Endothelial cell of umbilical vein (primary cell): Measurements from ENCODE around the gene BCL2L13. TPM values are rescaled to one million over a fixed set of nuclear protein-coding genes. Genes with fewer than 3 reads are reported as not detected.

Experiments used
- BruUV-seq: library from RNA; stranded (reverse); fragments of 400-500 nt; replicated peaks from 2 replicates; lab custom pipeline; 2021; lab: Mats Ljungman, UMichigan
- CTCF ChIA-PET: fragments of 300-600, 350-600 bp; sonication (Branson Sonifier 250); formaldehyde crosslinking; loops from one replicate; lab custom pipeline; 2021; ENCODE audit warnings: antibody characterized with exemption, inconsistent platforms; lab: Charles Lee
- POLR2A ChIA-PET: fragments of 300-600, 350-600 bp; sonication (Branson Sonifier 250); formaldehyde crosslinking; loops from one replicate; lab custom pipeline; 2021; ENCODE audit warnings: antibody characterized with exemption, inconsistent platforms; lab: Charles Lee
- DNase-seq: peaks from one replicate; pipeline ENCODE4 v3.0.0-alpha.2; 2011; ENCODE audit warnings: low read depth, low spot score
- FAIRE-seq: peaks from 2 replicates; lab custom pipeline; 2011; peaks lifted over from hg19 to GRCh38; lab: Jason Lieb, UNC
- H2AFZ ChIP-seq: 2 replicates; pipeline ENCODE4 v1.6.0; 2012; ENCODE audit warnings: low read depth, low read length, control low read depth, inconsistent platforms
- H3K27ac ChIP-seq: 2 replicates; pipeline ENCODE4 v1.5.1; 2011; ENCODE audit warnings: low read depth, mild to moderate bottlenecking, control low read depth, low read length, moderate library complexity; ENCODE audit not compliant: insufficient read depth
- H3K27me3 ChIP-seq, 2 experiments: 2 replicates each; pipeline versions ENCODE4 v1.6.0 to v1.6.1; 2011; ENCODE audit warnings: low read length in 2 of 2, mixed read lengths in 1 of 2; ENCODE audit not compliant: control insufficient read depth in 2 of 2, insufficient read depth in 2 of 2
- H3K36me3 ChIP-seq, 2 experiments: 2 replicates in 1 of 2; 3 replicates in 1 of 2; pipeline ENCODE4 v1.5.1; 2011; ENCODE audit warnings: low read length in 2 of 2, mild to moderate bottlenecking in 1 of 2, moderate library complexity in 1 of 2; ENCODE audit not compliant: control insufficient read depth in 2 of 2, insufficient read depth in 2 of 2; ENCODE audit errors: extremely low read depth in 1 of 2
- H3K4me1 ChIP-seq: 3 replicates; pipeline ENCODE4 v1.5.1; 2011; ENCODE audit warnings: mild to moderate bottlenecking, low read length; ENCODE audit not compliant: control insufficient read depth, insufficient read depth; ENCODE audit errors: extremely low read depth
- H3K4me2 ChIP-seq: 2 replicates; pipeline ENCODE4 v1.6.1; 2011; ENCODE audit warnings: low read length, control low read depth, mixed read lengths; ENCODE audit not compliant: insufficient read depth
- H3K4me3 ChIP-seq, 3 experiments: fragments of 200-600 bp in 1 of 3; sonication (generic), shearing (Covaris generic) in 1 of 3; replicated peaks in 1 of 3; 2 replicates each; pipeline ENCODE4 v1.5.1; 2011 to 2016; ENCODE audit warnings: control low read depth in 3 of 3, low read length in 3 of 3, mild to moderate bottlenecking in 2 of 3, inconsistent platforms in 1 of 3, low read depth in 1 of 3, moderate library complexity in 1 of 3; ENCODE audit not compliant: insufficient read depth in 1 of 3
- H3K79me2 ChIP-seq: 2 replicates; pipeline ENCODE4 v1.6.0; 2012; ENCODE audit warnings: low read length, inconsistent platforms; ENCODE audit not compliant: control insufficient read depth, insufficient read depth
- H3K9ac ChIP-seq: replicated peaks from 2 replicates; pipeline ENCODE3; 2011; ENCODE audit warnings: low read length, control low read depth; ENCODE audit not compliant: insufficient read depth; ENCODE audit errors: extremely low read depth
- H3K9me1 ChIP-seq: replicated peaks from 3 replicates; pipeline ENCODE4 v1.6.0; 2011; ENCODE audit warnings: mild to moderate bottlenecking, low read length; ENCODE audit not compliant: control insufficient read depth, insufficient read depth; ENCODE audit errors: extremely low read depth
- H3K9me3 ChIP-seq: replicated peaks from 2 replicates; pipeline ENCODE4 v1.5.1; 2012; ENCODE audit warnings: low read length, inconsistent platforms; ENCODE audit not compliant: control insufficient read depth, insufficient read depth
- H4K20me1 ChIP-seq: replicated peaks from 2 replicates; pipeline ENCODE3; 2011; ENCODE audit warnings: mild to moderate bottlenecking, low read length; ENCODE audit not compliant: control insufficient read depth, insufficient read depth; ENCODE audit errors: extremely low read depth
- EZH2 ChIP-seq: IDR thresholded peaks from 2 replicates; pipeline ENCODE4 v1.6.1; 2012; ENCODE audit warnings: borderline replicate concordance, low read depth, mild to moderate bottlenecking, moderate library complexity, low read length, inconsistent platforms; ENCODE audit not compliant: severe bottlenecking
- FOS ChIP-seq: IDR thresholded peaks from 2 replicates; pipeline ENCODE4 v1.6.1; 2011; ENCODE audit warnings: mild to moderate bottlenecking, low read length, moderate library complexity, borderline replicate concordance; ENCODE audit not compliant: insufficient read depth
- GATA2 ChIP-seq: IDR thresholded peaks from 2 replicates; pipeline ENCODE4 v1.7.0; 2011; ENCODE audit warnings: low read depth, mild to moderate bottlenecking, moderate library complexity, mixed read lengths, low read length; ENCODE audit not compliant: insufficient read length, insufficient read depth
- JUN ChIP-seq: IDR thresholded peaks from 2 replicates; pipeline ENCODE4 v1.6.1; 2011; ENCODE audit warnings: borderline replicate concordance, low read depth; ENCODE audit not compliant: insufficient read length, insufficient read depth
- MAX ChIP-seq: IDR thresholded peaks from 2 replicates; pipeline ENCODE4 v1.6.1; 2011; ENCODE audit not compliant: insufficient read depth, insufficient read length
- MYC ChIP-seq: IDR thresholded peaks from one replicate; pipeline ENCODE4 v1.6.1; 2011; ENCODE audit warnings: mild to moderate bottlenecking, low read depth, low read length
- POLR2A ChIP-seq: IDR thresholded peaks from 2 replicates; pipeline ENCODE4 v1.6.1; 2012; ENCODE audit warnings: low read depth, mild to moderate bottlenecking, control low read depth, low read length
- POLR2AphosphoS5 ChIP-seq: IDR thresholded peaks from 2 replicates; pipeline ENCODE4 v1.6.1; 2012; ENCODE audit warnings: low read depth, mild to moderate bottlenecking, control low read depth, low read length, moderate library complexity; ENCODE audit not compliant: insufficient read depth
- dilution Hi-C: fragments of 300-500 bp; cut with MboI; formaldehyde crosslinking; loops from one replicate; pipeline ENCODE4 v1.15.0; 2019; ENCODE audit warnings: low sequenced_read_pairs; ENCODE audit not compliant: extremely low pct_ligation_motif_present
- intact Hi-C: fragments of 100-400 bp; cut with micrococcal nuclease; formaldehyde crosslinking; loops from one replicate; pipeline ENCODE4 v1.10.0; 2022
- polyA plus RNA-seq, 4 experiments: library from polyadenylated mRNA; depleted of rRNA in 3 of 4; stranded (reverse) in 3 of 4; unstranded in 1 of 4; fragments of >200 nt; gene quantifications; 2 replicates each; pipeline versions ENCODE4 v1.2.1 to v1.2.3, GENCODE V29; 2011 to 2012; ENCODE audit warnings: missing spikeins in 1 of 4
- total RNA-seq: library from RNA; stranded (reverse); gene quantifications from 2 replicates; pipeline ENCODE4 v1.2.3, GENCODE V29; 2021
- TF ChIP-seq, protein P1 (sequence below), 2 donors: IDR thresholded peaks; 1 replicate in 1 of 2; 2 replicates in 1 of 2; pipeline ENCODE4 v1.5.1; 2011; ENCODE audit warnings: low read length in 2 of 2, mild to moderate bottlenecking in 2 of 2, moderate library complexity in 2 of 2, control low read depth in 1 of 2, inconsistent platforms in 1 of 2, low read depth in 1 of 2; ENCODE audit not compliant: insufficient read depth in 1 of 2; ENCODE audit errors: extremely low read depth in 1 of 2

Gene BCL2L13
- total and polyA plus RNA-seq, 2 donors (not counting 3 experiments of a cell fraction or from before 2014, with no cell fraction given), result 28.1 to 36.2 TPM

- no peak for DNase-seq
- no peaks in the 10 kb centered on the region for H3K9me1 ChIP-seq
- H3K9me3 ChIP-seq, result no peaks in the 10 kb centered on the region
- ChIA-PET POLR2A (no interaction called here), CTCF (interaction anchor here (1.3 kb wide), 1 partner anchor 25 kb away, joined by 7 read pairs; no protein-coding TSS in a partner anchor)
- FAIRE-seq, result no peak
- no peaks in the 10 kb centered on the region for H4K20me1 ChIP-seq
- no peak overlapping the region for H2AFZ ChIP-seq
- H3K27ac ChIP-seq, result no peak overlapping the region
- H3K4me2 ChIP-seq, result no peak overlapping the region
- H3K4me3 ChIP-seq, result no peak overlapping the region
- peaks cover 48% of the 10 kb centered on the region for H3K79me2 ChIP-seq
- no peaks in the 10 kb centered on the region for H3K27me3 ChIP-seq
- no peak overlapping the region for H3K9ac ChIP-seq
- intact Hi-C loops, result no loop called here
- peaks cover under 1% of the 10 kb centered on the region for H3K4me1 ChIP-seq
- dilution Hi-C loops, result no loop called here
- no peaks in the 10 kb centered on the region for H3K36me3 ChIP-seq
- TF ChIP-seq GATA2 (no peak), JUN (no peak), EZH2 (no peak), MAX (no peak), POLR2A (no peak), POLR2AphosphoS5 (no peak), FOS (no peak), MYC (no peak)
- TF ChIP-seq, protein P1, sequence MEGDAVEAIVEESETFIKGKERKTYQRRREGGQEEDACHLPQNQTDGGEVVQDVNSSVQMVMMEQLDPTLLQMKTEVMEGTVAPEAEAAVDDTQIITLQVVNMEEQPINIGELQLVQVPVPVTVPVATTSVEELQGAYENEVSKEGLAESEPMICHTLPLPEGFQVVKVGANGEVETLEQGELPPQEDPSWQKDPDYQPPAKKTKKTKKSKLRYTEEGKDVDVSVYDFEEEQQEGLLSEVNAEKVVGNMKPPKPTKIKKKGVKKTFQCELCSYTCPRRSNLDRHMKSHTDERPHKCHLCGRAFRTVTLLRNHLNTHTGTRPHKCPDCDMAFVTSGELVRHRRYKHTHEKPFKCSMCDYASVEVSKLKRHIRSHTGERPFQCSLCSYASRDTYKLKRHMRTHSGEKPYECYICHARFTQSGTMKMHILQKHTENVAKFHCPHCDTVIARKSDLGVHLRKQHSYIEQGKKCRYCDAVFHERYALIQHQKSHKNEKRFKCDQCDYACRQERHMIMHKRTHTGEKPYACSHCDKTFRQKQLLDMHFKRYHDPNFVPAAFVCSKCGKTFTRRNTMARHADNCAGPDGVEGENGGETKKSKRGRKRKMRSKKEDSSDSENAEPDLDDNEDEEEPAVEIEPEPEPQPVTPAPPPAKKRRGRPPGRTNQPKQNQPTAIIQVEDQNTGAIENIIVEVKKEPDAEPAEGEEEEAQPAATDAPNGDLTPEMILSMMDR (IDR thresholded peaks at IDR 0.05; ENCODE audit: extremely low read depth in 1 of 2, insufficient read depth in 1 of 2, low read depth in 1 of 2, low read length in 2 of 2), result no peak
- BruUV-seq, result no TSS peak
These were observed 128.9 kb downstream of the BCL2L13 start for GRCh38 chr22:17767233-17768065.
